Prostate gland (tissue), 2 donors: Measurements from ENCODE around the gene CAMK2D.

Source experiments
- POLR2A ChIP-seq: fragments of 450-650 bp; IDR thresholded peaks from one replicate; pipeline ENCODE4 v1.6.1; 2016; ENCODE audit warnings: antibody characterized with exemption, mild to moderate bottlenecking
- POLR2AphosphoS5 ChIP-seq: sonication (generic); formaldehyde crosslinking; IDR thresholded peaks from one replicate; pipeline ENCODE4 v1.6.1; 2017; ENCODE audit warnings: antibody characterized with exemption
- TF ChIP-seq, protein P1 (sequence below), 4 experiments: fragments of 200-600 bp in 2 of 4; fragments of 450-650 bp in 2 of 4; sonication (generic) in 2 of 4; IDR thresholded peaks; 1 replicate in 3 of 4; 2 replicates in 1 of 4; pipeline ENCODE4 v1.5.1; 2016 to 2019; ENCODE audit warnings: antibody characterized with exemption in 4 of 4, mild to moderate bottlenecking in 2 of 4, moderate library complexity in 2 of 4

DNA sequence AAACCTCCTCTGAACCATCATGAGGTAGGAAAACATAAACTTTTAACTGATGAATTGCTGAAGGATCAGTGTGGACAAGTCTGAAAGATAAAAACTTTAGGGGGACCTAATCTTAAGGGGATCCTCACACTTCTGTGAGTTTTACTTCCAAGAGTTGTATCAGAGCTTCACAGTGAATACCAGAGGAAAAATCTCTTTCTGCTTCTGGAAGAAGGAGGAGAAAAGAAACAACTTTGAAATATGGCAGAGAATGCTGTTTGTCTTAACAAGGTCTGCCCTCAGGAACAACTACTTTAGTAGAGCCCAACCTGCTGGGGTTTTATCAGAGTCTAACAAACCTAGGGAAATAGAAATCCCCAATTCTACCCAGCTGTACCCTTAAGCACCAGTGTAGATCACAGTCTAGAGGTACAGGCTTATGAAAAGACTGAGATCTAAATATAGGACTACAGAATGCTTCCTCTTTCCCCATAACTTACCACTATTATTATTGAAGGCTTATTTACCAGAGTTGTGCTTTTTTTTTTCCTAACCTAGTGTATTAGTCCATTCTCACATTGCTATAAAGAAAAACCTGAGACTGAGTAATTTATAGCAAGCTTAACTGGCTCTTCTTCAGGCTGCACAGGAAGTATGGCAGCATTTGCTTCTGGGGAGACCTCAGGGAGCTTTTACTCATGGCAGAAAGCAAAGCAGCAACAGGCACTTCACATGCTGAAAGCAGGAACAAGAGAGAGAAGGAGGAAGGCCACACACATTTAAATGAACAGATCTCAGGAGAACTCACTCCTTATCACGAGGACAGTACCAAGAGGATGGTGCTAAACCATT is 167.9 kb downstream of the CAMK2D start:
- TF ChIP-seq, protein P1, sequence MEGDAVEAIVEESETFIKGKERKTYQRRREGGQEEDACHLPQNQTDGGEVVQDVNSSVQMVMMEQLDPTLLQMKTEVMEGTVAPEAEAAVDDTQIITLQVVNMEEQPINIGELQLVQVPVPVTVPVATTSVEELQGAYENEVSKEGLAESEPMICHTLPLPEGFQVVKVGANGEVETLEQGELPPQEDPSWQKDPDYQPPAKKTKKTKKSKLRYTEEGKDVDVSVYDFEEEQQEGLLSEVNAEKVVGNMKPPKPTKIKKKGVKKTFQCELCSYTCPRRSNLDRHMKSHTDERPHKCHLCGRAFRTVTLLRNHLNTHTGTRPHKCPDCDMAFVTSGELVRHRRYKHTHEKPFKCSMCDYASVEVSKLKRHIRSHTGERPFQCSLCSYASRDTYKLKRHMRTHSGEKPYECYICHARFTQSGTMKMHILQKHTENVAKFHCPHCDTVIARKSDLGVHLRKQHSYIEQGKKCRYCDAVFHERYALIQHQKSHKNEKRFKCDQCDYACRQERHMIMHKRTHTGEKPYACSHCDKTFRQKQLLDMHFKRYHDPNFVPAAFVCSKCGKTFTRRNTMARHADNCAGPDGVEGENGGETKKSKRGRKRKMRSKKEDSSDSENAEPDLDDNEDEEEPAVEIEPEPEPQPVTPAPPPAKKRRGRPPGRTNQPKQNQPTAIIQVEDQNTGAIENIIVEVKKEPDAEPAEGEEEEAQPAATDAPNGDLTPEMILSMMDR (IDR thresholded peaks at IDR 0.05) = no peak
- TF ChIP-seq POLR2A (no peak), POLR2AphosphoS5 (no peak)
